ENCODE data around the gene WIPF1. TPM values are rescaled to one million over a fixed set of nuclear protein-coding genes. Genes with fewer than 3 reads are reported as not detected.

Gene WIPF1
- polyA plus RNA-seq, 3 donors from 2014 or later = 93.7 to 252 (median 131) TPM

- Mint-ChIP-seq H3K27ac (peak overlapping the region; percentile 72 to 88 (median 85)), H3K9me3 (no peaks in the 10 kb centered on the region), H3K4me3 (no peak overlapping the region), H3K36me3 (peaks cover 36 to 60% (median 38%) of the 10 kb centered on the region in 3 donors), H3K4me1 (peaks cover 64 to 79% of the 10 kb centered on the region in 2 donors), H3K27me3 (ENCODE audit: low read depth in 3 of 3) (peaks cover 0 to 3% (median 2%) of the 10 kb centered on the region in 3 donors)
- no peak for DNase-seq
These were observed 25.0 kb downstream of the WIPF1 start for GRCh38 chr2:174572556-174572955.

GRCh38 chr2:174571669-174572323, 25.8 kb downstream of the WIPF1 start:
- Mint-ChIP-seq H3K4me3 (no peak overlapping the region), H3K9me3 (no peaks in the 10 kb centered on the region), H3K36me3 (peaks cover 44 to 68% (median 45%) of the 10 kb centered on the region in 3 donors), H3K27ac (peak overlapping the region; percentile 49 to 79 (median 64)), H3K27me3 (ENCODE audit: low read depth in 3 of 3) (peaks cover 0 to 4% (median 3%) of the 10 kb centered on the region in 3 donors), H3K4me1 (peaks cover 68 to 84% of the 10 kb centered on the region in 2 donors)
- DNase-seq = no peak

- H3K36me3 Mint-ChIP-seq = peaks cover 46 to 74% (median 48%) of the 10 kb centered on the region in 3 donors
- H3K4me1 Mint-ChIP-seq = peaks cover 65 to 86% of the 10 kb centered on the region in 2 donors
- H3K27me3 Mint-ChIP-seq (ENCODE audit: low read depth in 3 of 3) = peaks cover 0 to 3% (median 2%) of the 10 kb centered on the region in 3 donors
- DNase-seq = no peak
- H3K27ac Mint-ChIP-seq = peak overlapping the region; percentile 22 to 87 (median 74)
- H3K4me3 Mint-ChIP-seq = no peak overlapping the region
- H3K9me3 Mint-ChIP-seq = no peaks in the 10 kb centered on the region
These were observed 27.2 kb downstream of the WIPF1 start for GRCh38 chr2:174570318-174570958.

- H3K36me3 Mint-ChIP-seq = peaks cover 39 to 73% (median 46%) of the 10 kb centered on the region in 3 donors
- H3K27me3 Mint-ChIP-seq (ENCODE audit: low read depth in 3 of 3) = peaks cover 0 to 3% (median 2%) of the 10 kb centered on the region in 3 donors
- H3K9me3 Mint-ChIP-seq = no peaks in the 10 kb centered on the region
- no peak for DNase-seq
- peak overlapping the region; percentile 61 to 87 (median 74) for H3K27ac Mint-ChIP-seq
- H3K4me1 Mint-ChIP-seq = peaks cover 59 to 78% of the 10 kb centered on the region in 2 donors
- H3K4me3 Mint-ChIP-seq = peak overlapping the region in 1 of 5 donors; percentile 14
These were observed 27.9 kb downstream of the WIPF1 start for GRCh38 chr2:174569678-174570077.

GRCh38 chr2:174568425-174568824, 29.2 kb downstream of the WIPF1 start:
- peaks cover 35 to 66% (median 44%) of the 10 kb centered on the region in 3 donors for H3K36me3 Mint-ChIP-seq
- H3K4me3 Mint-ChIP-seq = no peak overlapping the region
- no peaks in the 10 kb centered on the region for H3K9me3 Mint-ChIP-seq
- H3K27me3 Mint-ChIP-seq (ENCODE audit: low read depth in 3 of 3) = peaks cover 0 to 2% (median 0%) of the 10 kb centered on the region in 3 donors
- H3K27ac Mint-ChIP-seq = peak overlapping the region in 3 of 6 donors; percentile 23 to 71 (median 67)
- H3K4me1 Mint-ChIP-seq = peaks cover 47 to 66% of the 10 kb centered on the region in 2 donors
- DNase-seq = no peak

- Mint-ChIP-seq H3K4me3 (no peak overlapping the region), H3K27me3 (ENCODE audit: low read depth in 3 of 3) (peaks cover 0 to 2% (median 0%) of the 10 kb centered on the region in 3 donors), H3K9me3 (no peaks in the 10 kb centered on the region), H3K36me3 (peaks cover 25 to 69% (median 43%) of the 10 kb centered on the region in 3 donors), H3K4me1 (peaks cover 39 to 56% of the 10 kb centered on the region in 2 donors), H3K27ac (peak overlapping the region; percentile 10 to 83 (median 70))
- no peak for DNase-seq
These were observed 30.7 kb downstream of the WIPF1 start for GRCh38 chr2:174566871-174567270.

GRCh38 chr2:174563530-174564282, 33.9 kb downstream of the WIPF1 start:
- no peaks in the 10 kb centered on the region for H3K9me3 Mint-ChIP-seq
- H3K4me1 Mint-ChIP-seq = peaks cover 16 to 32% of the 10 kb centered on the region in 2 donors
- no peak for DNase-seq
- no peak overlapping the region for H3K4me3 Mint-ChIP-seq
- H3K36me3 Mint-ChIP-seq = peaks cover 18 to 59% (median 35%) of the 10 kb centered on the region in 3 donors
- H3K27ac Mint-ChIP-seq = peak overlapping the region in 5 of 6 donors; percentile 30 to 77 (median 37)
- H3K27me3 Mint-ChIP-seq (ENCODE audit: low read depth in 3 of 3) = peaks cover 0 to 2% (median 0%) of the 10 kb centered on the region in 3 donors

GRCh38 chr2:174561972-174562370, 35.6 kb downstream of the WIPF1 start:
- no peaks in the 10 kb centered on the region for H3K27me3 Mint-ChIP-seq (ENCODE audit: low read depth in 3 of 3)
- H3K27ac Mint-ChIP-seq = peak overlapping the region in 3 of 6 donors; percentile 56 to 77 (median 67)
- H3K36me3 Mint-ChIP-seq = peaks cover 12 to 53% (median 29%) of the 10 kb centered on the region in 3 donors
- no peak for DNase-seq
- H3K9me3 Mint-ChIP-seq = no peaks in the 10 kb centered on the region
- no peak overlapping the region for H3K4me3 Mint-ChIP-seq
- peaks cover 3 to 15% of the 10 kb centered on the region in 2 donors for H3K4me1 Mint-ChIP-seq

- Mint-ChIP-seq H3K4me3 (no peak overlapping the region), H3K36me3 (peaks cover 8 to 48% (median 24%) of the 10 kb centered on the region in 3 donors), H3K4me1 (peaks cover 2 to 9% of the 10 kb centered on the region in 2 donors), H3K27me3 (ENCODE audit: low read depth in 3 of 3) (no peaks in the 10 kb centered on the region), H3K27ac (peak overlapping the region; percentile 55 to 73 (median 66)), H3K9me3 (no peaks in the 10 kb centered on the region)
- DNase-seq = no peak
These were observed 36.2 kb downstream of the WIPF1 start for GRCh38 chr2:174561283-174561971.

- Mint-ChIP-seq H3K4me3 (no peak overlapping the region), H3K27ac (peak overlapping the region in 4 of 6 donors; percentile 55 to 73 (median 66)), H3K9me3 (no peaks in the 10 kb centered on the region), H3K27me3 (ENCODE audit: low read depth in 3 of 3) (no peaks in the 10 kb centered on the region), H3K36me3 (peaks cover 7 to 51% (median 22%) of the 10 kb centered on the region in 3 donors), H3K4me1 (peaks cover 5 to 13% of the 10 kb centered on the region in 2 donors)
- DNase-seq = no peak
These were observed 36.9 kb downstream of the WIPF1 start for GRCh38 chr2:174560737-174561136.

- Mint-ChIP-seq H3K36me3 (peaks cover 1 to 22% (median 8%) of the 10 kb centered on the region in 3 donors), H3K27ac (peak overlapping the region; percentile 49 to 94 (median 73)), H3K9me3 (no peaks in the 10 kb centered on the region), H3K27me3 (ENCODE audit: low read depth in 3 of 3) (peaks cover 0 to 6% (median 0%) of the 10 kb centered on the region in 3 donors), H3K4me1 (peaks cover 40 to 51% of the 10 kb centered on the region in 2 donors), H3K4me3 (no peak overlapping the region)
- DNase-seq = no peak
These were observed 41.6 kb downstream of the WIPF1 start for GRCh38 chr2:174555998-174556397.

GRCh38 chr2:174554529-174555150, 43.0 kb downstream of the WIPF1 start:
- H3K27ac Mint-ChIP-seq = peak overlapping the region; percentile 75 to 95 (median 94)
- peaks cover 44 to 56% of the 10 kb centered on the region in 2 donors for H3K4me1 Mint-ChIP-seq
- H3K36me3 Mint-ChIP-seq = peaks cover 0 to 19% (median 6%) of the 10 kb centered on the region in 3 donors
- DNase-seq = no peak
- peak overlapping the region in 3 of 5 donors; percentile 60 to 86 (median 69) for H3K4me3 Mint-ChIP-seq
- H3K27me3 Mint-ChIP-seq (ENCODE audit: low read depth in 3 of 3) = peaks cover 0 to 6% (median 0%) of the 10 kb centered on the region in 3 donors
- H3K9me3 Mint-ChIP-seq = no peaks in the 10 kb centered on the region
